ENCODE data around the gene SEPTIN1. TPM values are rescaled to one million over a fixed set of nuclear protein-coding genes. Genes with fewer than 3 reads are reported as not detected.

SEPTIN1 gene
- polyA plus RNA-seq, 1 of the 3 experiments (the other 2 are of a cell fraction): 0.25 TPM

DNA sequence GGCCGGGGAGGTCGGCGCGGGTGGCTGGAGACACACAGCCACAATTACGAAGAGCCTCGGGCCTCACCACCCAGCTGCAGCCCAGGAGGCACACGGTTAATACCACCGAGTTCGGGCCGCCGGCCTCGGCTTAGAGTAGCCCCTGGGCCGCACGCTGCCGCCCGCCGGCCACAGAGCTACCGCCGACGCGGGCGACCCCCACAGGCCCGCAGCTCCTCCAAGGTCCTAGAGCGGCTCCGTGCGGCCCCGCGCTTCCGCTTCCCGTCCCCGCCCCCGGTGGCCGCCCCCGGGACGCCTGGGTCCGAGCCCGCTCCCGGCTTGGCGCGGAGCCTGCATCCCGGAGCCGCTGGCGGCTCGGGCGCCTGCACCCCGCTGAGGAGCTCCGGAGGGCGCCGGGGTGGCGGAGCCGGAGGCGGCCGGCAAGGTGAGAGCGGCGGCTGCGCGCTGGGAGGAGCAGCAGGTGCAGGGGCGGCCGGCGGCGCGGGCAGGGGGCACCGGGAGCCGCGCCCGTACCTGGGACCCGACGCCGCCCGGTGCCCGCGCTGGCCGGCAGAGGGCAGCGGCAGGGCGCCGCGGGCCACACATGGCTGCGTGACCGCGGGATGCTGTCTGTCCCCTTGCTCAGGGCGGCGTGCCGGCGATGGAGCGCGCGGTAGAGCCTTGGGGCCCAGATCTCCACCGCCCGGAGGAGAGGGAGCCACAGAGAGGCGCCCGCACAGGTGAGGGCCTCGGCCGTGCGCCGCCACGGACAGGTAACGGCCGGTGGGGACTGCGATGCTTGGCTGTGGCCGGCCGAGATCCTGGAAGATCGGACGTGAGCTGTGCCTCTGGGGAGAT lies 13.0 kb upstream of the SEPTIN1 start, which contains the start of gene ZNF48 (continued):
- TF ChIP-seq YY1 (IDR thresholded peaks at IDR 0.05; ENCODE audit: low read depth) (peak; percentile 15; the same call in 1 of the 2 replicates), POLR2AphosphoS5 (IDR thresholded peaks at IDR 0.05; ENCODE audit: low read depth, low read length) (peak; percentile 49), MEF2A (IDR thresholded peaks at IDR 0.05; ENCODE audit: borderline replicate concordance, low read depth) (no peak), RXRA (IDR thresholded peaks at IDR 0.05; ENCODE audit: borderline replicate concordance, low read depth) (no peak), FOSL2 (IDR thresholded peaks at IDR 0.05; ENCODE audit: borderline replicate concordance, low read depth) (no peak), RFX5 (IDR thresholded peaks at IDR 0.05; ENCODE audit: low read length) (no peak), SIN3A (IDR thresholded peaks at IDR 0.05; ENCODE audit: borderline replicate concordance, low read depth, low read length) (peak; percentile 73; the same call in 1 of the 2 replicates), MXI1 (IDR thresholded peaks at IDR 0.05; ENCODE audit: low read depth, low read length) (peak; percentile 76), CHD2 (IDR thresholded peaks at IDR 0.05; ENCODE audit: low read length, partially characterized antibody) (peak; percentile 13), NRF1 (IDR thresholded peaks at IDR 0.05; ENCODE audit: low read depth, low read length) (no peak), RCOR1 (IDR thresholded peaks at IDR 0.05; ENCODE audit: low read length) (no peak), JUND (IDR thresholded peaks at IDR 0.05) (no peak)
- TF ChIP-seq, protein P1, sequence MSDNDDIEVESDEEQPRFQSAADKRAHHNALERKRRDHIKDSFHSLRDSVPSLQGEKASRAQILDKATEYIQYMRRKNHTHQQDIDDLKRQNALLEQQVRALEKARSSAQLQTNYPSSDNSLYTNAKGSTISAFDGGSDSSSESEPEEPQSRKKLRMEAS (IDR thresholded peaks at IDR 0.05; ENCODE audit: low read depth): peak; percentile 77
- TF ChIP-seq, protein P2, sequence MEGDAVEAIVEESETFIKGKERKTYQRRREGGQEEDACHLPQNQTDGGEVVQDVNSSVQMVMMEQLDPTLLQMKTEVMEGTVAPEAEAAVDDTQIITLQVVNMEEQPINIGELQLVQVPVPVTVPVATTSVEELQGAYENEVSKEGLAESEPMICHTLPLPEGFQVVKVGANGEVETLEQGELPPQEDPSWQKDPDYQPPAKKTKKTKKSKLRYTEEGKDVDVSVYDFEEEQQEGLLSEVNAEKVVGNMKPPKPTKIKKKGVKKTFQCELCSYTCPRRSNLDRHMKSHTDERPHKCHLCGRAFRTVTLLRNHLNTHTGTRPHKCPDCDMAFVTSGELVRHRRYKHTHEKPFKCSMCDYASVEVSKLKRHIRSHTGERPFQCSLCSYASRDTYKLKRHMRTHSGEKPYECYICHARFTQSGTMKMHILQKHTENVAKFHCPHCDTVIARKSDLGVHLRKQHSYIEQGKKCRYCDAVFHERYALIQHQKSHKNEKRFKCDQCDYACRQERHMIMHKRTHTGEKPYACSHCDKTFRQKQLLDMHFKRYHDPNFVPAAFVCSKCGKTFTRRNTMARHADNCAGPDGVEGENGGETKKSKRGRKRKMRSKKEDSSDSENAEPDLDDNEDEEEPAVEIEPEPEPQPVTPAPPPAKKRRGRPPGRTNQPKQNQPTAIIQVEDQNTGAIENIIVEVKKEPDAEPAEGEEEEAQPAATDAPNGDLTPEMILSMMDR (IDR thresholded peaks at IDR 0.05): peak; percentile 22; the same call in 1 of the 2 replicates
- TF ChIP-seq, protein P3, sequence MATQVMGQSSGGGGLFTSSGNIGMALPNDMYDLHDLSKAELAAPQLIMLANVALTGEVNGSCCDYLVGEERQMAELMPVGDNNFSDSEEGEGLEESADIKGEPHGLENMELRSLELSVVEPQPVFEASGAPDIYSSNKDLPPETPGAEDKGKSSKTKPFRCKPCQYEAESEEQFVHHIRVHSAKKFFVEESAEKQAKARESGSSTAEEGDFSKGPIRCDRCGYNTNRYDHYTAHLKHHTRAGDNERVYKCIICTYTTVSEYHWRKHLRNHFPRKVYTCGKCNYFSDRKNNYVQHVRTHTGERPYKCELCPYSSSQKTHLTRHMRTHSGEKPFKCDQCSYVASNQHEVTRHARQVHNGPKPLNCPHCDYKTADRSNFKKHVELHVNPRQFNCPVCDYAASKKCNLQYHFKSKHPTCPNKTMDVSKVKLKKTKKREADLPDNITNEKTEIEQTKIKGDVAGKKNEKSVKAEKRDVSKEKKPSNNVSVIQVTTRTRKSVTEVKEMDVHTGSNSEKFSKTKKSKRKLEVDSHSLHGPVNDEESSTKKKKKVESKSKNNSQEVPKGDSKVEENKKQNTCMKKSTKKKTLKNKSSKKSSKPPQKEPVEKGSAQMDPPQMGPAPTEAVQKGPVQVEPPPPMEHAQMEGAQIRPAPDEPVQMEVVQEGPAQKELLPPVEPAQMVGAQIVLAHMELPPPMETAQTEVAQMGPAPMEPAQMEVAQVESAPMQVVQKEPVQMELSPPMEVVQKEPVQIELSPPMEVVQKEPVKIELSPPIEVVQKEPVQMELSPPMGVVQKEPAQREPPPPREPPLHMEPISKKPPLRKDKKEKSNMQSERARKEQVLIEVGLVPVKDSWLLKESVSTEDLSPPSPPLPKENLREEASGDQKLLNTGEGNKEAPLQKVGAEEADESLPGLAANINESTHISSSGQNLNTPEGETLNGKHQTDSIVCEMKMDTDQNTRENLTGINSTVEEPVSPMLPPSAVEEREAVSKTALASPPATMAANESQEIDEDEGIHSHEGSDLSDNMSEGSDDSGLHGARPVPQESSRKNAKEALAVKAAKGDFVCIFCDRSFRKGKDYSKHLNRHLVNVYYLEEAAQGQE (IDR thresholded peaks at IDR 0.05; ENCODE audit: low read depth, low read length): no peak
- TF ChIP-seq, protein P4, sequence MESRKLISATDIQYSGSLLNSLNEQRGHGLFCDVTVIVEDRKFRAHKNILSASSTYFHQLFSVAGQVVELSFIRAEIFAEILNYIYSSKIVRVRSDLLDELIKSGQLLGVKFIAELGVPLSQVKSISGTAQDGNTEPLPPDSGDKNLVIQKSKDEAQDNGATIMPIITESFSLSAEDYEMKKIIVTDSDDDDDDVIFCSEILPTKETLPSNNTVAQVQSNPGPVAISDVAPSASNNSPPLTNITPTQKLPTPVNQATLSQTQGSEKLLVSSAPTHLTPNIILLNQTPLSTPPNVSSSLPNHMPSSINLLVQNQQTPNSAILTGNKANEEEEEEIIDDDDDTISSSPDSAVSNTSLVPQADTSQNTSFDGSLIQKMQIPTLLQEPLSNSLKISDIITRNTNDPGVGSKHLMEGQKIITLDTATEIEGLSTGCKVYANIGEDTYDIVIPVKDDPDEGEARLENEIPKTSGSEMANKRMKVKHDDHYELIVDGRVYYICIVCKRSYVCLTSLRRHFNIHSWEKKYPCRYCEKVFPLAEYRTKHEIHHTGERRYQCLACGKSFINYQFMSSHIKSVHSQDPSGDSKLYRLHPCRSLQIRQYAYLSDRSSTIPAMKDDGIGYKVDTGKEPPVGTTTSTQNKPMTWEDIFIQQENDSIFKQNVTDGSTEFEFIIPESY (IDR thresholded peaks at IDR 0.05; ENCODE audit: borderline replicate concordance, low read depth): 0 out of 2 replicates have a peak, but pooled peaks have one; percentile 7
- TF ChIP-seq, protein P5, sequence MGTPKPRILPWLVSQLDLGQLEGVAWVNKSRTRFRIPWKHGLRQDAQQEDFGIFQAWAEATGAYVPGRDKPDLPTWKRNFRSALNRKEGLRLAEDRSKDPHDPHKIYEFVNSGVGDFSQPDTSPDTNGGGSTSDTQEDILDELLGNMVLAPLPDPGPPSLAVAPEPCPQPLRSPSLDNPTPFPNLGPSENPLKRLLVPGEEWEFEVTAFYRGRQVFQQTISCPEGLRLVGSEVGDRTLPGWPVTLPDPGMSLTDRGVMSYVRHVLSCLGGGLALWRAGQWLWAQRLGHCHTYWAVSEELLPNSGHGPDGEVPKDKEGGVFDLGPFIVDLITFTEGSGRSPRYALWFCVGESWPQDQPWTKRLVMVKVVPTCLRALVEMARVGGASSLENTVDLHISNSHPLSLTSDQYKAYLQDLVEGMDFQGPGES (IDR thresholded peaks at IDR 0.05; ENCODE audit: low read depth, low read length): no peak

Data from SK-N-SH (cell line).